NK-92 (cell line): ENCODE results near the gene CCDC40.
A peak's percentile ranks its signal among the peaks of the same experiment; 100 is the strongest.
"Not testable (repeated sequence)": the region's sequence is repeated elsewhere in the genome, so short reads cannot be mapped to it uniquely, and the experiment has no call there.

Experiments used
- DNase-seq: peaks from one replicate; lab custom pipeline; 2025; ENCODE audit not compliant: unreplicated experiment; lab: John Stamatoyannopoulos, UW

The CCDC40 gene

GRCh38 chr17:80035937-80036714 lies at the start of gene CCDC40:
TSS of gene CCDC40 (plus strand) at chr17:80036642. CDS start at chr17:80036663, 21 bp downstream.
- no peak for DNase-seq

- DNase-seq = no peak
These were observed 49.1 kb upstream of the CCDC40 start for GRCh38 chr17:79987187-79987934.

- no peak for DNase-seq
These were observed 48.6 kb upstream of the CCDC40 start for GRCh38 chr17:79987935-79988184.

GRCh38 chr17:79988185-79988971 lies 48.1 kb upstream of the CCDC40 start:
- no peak for DNase-seq

GRCh38 chr17:79989106-79989835 lies 47.2 kb upstream of the CCDC40 start:
- no peak for DNase-seq

- no peak for DNase-seq
These were observed 46.3 kb upstream of the CCDC40 start for GRCh38 chr17:79990051-79990592.

- no peak for DNase-seq
These were observed 45.7 kb upstream of the CCDC40 start for GRCh38 chr17:79990704-79991103.

GRCh38 chr17:79991140-79991923 lies 45.1 kb upstream of the CCDC40 start:
- no peak for DNase-seq

GRCh38 chr17:79991924-79992648 lies 44.4 kb upstream of the CCDC40 start:
- no peak for DNase-seq

GRCh38 chr17:79992649-79993389 lies 43.6 kb upstream of the CCDC40 start:
- no peak for DNase-seq

GRCh38 chr17:79993390-79994227 lies 42.8 kb upstream of the CCDC40 start:
- DNase-seq = no peak

GRCh38 chr17:79994228-79994569 lies 42.2 kb upstream of the CCDC40 start:
- DNase-seq = not testable (repeated sequence)

GRCh38 chr17:79994602-79995001 lies 41.8 kb upstream of the CCDC40 start:
- DNase-seq = no peak

GRCh38 chr17:79995696-79996095 lies 40.7 kb upstream of the CCDC40 start:
- no peak for DNase-seq

- DNase-seq = no peak
These were observed 40.2 kb upstream of the CCDC40 start for GRCh38 chr17:79996291-79996690.

- DNase-seq = peak; percentile 19
These were observed 39.3 kb upstream of the CCDC40 start for GRCh38 chr17:79997011-79997660.

- DNase-seq = no peak
These were observed 36.3 kb upstream of the CCDC40 start for GRCh38 chr17:80000136-80000535.
